WTC11 (cell line): Measurements from ENCODE around the gene CAMTA1.

Source experiments
- ATF2 ChIP-seq: sonication (generic); formaldehyde crosslinking; IDR thresholded peaks from 2 replicates; pipeline ENCODE4 v1.8.1; 2022; ENCODE audit warnings: low read depth, missing genetic modification reagents, borderline replicate concordance
- CREM ChIP-seq: sonication (generic); formaldehyde crosslinking; IDR thresholded peaks from 2 replicates; pipeline ENCODE4 v1.8.1; 2022; ENCODE audit warnings: mild to moderate bottlenecking, missing genetic modification reagents, moderate library complexity
- CTCF ChIP-seq: fragments of 200-600 bp; IDR thresholded peaks from 2 replicates; pipeline ENCODE4 v1.8.0; 2022; ENCODE audit warnings: antibody characterized with exemption
- IRF2 ChIP-seq: sonication (generic); formaldehyde crosslinking; IDR thresholded peaks from 2 replicates; pipeline ENCODE4 v1.8.0; 2022; ENCODE audit warnings: low read depth, missing genetic modification reagents, borderline replicate concordance
- MAX ChIP-seq: sonication (generic); formaldehyde crosslinking; IDR thresholded peaks from 2 replicates; pipeline ENCODE4 v1.8.0; 2022; ENCODE audit warnings: mild to moderate bottlenecking, missing genetic modification reagents
- MLX ChIP-seq: sonication (generic); formaldehyde crosslinking; IDR thresholded peaks from 2 replicates; pipeline ENCODE4 v1.8.1; 2023; ENCODE audit warnings: mild to moderate bottlenecking, missing genetic modification reagents, moderate library complexity
- PREB ChIP-seq: sonication (generic); formaldehyde crosslinking; IDR thresholded peaks from 2 replicates; pipeline ENCODE4 v1.8.1; 2022; ENCODE audit warnings: mild to moderate bottlenecking, missing genetic modification reagents, moderate library complexity, borderline replicate concordance
- SP1 ChIP-seq: sonication (generic); formaldehyde crosslinking; conservative IDR thresholded peaks from 2 replicates; pipeline ENCODE4 v1.8.1; 2022; ENCODE audit warnings: missing genetic modification reagents
- USF1 ChIP-seq: sonication (generic); formaldehyde crosslinking; IDR thresholded peaks from 2 replicates; pipeline ENCODE4 v1.8.0; 2022; ENCODE audit warnings: mild to moderate bottlenecking, missing genetic modification reagents
- ZNF232 ChIP-seq: sonication (generic); formaldehyde crosslinking; IDR thresholded peaks from 2 replicates; pipeline ENCODE4 v1.8.0; 2022; ENCODE audit warnings: mild to moderate bottlenecking, missing genetic modification reagents
- ZNF263 ChIP-seq: sonication (generic); formaldehyde crosslinking; IDR thresholded peaks from 2 replicates; pipeline ENCODE4 v1.8.1; 2022; ENCODE audit warnings: low read depth, mild to moderate bottlenecking, moderate library complexity, missing genetic modification reagents
- ZNF281 ChIP-seq: sonication (generic); formaldehyde crosslinking; IDR thresholded peaks from 2 replicates; pipeline ENCODE4 v1.8.0; 2023; ENCODE audit warnings: mild to moderate bottlenecking, missing genetic modification reagents

GRCh38 chr1:6918925-6919511, 133.8 kb downstream of the CAMTA1 start:
- TF ChIP-seq CTCF (no peak), IRF2 (CRISPR knock-in tag) (no peak), ZNF232 (CRISPR knock-in tag) (no peak), CREM (no peak), ZNF281 (CRISPR knock-in tag) (no peak), MAX (no peak), ZNF263 (no peak), PREB (CRISPR knock-in tag) (no peak), USF1 (CRISPR knock-in tag) (no peak), ATF2 (no peak), SP1 (CRISPR knock-in tag) (no peak), MLX (CRISPR knock-in tag) (no peak)
